CD1c-positive myeloid dendritic cell (primary cell): ENCODE data around the gene GPR62.

ENCODE experiments used
- DNase-seq: peaks from one replicate; pipeline ENCODE4 v3.0.0-alpha.2; 2016; ENCODE audit errors: extremely low spot score

GPR62 gene

DNA sequence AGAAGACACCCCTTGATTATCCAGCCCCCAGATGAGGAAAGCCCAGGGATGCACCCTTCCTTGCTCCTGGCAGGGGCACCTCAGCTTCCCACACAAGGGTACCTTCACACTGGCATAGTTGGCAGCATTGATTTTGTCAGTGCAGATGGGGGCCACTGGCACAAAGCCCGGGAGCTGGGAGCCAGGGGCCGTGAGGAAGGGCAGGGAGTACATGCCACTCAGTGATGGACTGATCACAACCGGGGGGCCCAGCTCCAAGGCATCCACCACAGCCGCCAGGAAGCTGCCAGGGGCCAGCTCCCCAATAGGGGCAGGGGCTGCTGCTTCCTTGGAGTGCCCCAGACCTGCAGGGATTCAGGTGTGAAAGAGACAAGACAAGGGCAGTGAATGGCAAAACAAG is 14.7 kb downstream of the GPR62 start:
- no peak for DNase-seq

DNA sequence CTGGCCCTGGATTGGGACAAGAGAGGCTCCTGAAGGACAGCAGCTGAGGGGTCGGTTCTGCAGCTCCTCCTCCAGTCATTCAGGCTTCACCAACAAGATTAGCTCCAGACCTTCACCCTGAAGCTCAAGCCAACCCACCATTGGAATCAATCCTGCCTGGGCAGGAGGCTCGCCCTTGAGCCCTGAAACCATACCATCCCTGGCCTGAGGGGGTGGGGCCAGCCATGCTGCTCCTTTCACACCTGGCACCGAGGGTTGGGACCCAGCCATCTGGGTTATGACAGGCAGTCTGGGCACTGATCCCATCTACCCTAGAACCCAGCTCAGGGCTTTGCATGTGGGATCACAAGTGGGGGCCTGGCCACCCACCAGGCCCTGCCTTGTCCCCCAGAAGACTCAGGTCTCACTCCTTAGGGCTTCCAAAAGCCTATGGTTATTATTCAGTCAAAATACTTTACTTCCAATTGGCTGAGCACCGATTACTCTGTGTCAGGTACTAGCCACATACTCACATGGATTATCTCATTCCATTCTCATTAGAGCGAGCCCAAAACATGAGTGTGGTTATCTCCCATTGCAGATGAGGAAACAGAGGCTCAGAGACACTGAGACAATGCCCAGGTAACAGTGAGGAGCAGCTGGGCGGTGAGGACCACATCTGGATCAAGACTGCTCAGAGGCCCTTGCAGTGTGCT is 15.6 kb downstream of the GPR62 start:
- no peak for DNase-seq

GRCh38 chr3:51971350-51971749 is 16.2 kb downstream of the GPR62 start:
- DNase-seq = no peak

DNA sequence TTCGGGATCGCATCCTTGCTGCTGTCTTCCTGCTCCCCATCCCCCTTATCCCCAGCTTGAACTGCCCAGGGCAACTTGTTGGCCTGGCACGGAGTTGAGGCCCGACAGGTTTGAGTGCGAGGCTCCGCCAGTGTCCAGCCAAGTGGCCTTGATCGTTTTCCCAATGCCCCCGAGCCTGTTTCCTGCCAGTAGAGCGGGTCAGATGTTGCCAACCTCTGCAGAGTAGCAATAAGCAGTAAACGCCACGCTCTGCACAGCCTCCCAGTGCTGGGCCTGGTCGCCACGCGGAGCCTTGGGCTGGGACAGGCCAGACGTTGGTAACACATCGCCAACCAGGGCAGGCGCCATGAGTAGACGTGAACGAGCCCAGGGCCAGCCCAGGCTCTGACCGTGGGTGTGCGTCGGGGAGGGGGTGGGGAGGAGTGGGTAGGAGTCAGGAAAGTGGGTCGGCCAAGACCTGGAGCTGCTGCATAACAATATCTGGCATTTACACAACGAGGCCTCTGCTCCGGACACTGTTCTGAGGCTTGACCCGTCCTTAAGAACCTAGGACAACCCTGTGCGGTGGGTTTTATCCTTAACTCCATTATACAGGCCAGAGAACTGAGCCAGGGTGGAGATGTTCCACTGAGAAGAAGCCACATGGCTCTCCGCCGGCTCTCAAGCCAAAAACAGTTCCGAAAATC is 19.2 kb downstream of the GPR62 start:
- DNase-seq = no peak

DNA sequence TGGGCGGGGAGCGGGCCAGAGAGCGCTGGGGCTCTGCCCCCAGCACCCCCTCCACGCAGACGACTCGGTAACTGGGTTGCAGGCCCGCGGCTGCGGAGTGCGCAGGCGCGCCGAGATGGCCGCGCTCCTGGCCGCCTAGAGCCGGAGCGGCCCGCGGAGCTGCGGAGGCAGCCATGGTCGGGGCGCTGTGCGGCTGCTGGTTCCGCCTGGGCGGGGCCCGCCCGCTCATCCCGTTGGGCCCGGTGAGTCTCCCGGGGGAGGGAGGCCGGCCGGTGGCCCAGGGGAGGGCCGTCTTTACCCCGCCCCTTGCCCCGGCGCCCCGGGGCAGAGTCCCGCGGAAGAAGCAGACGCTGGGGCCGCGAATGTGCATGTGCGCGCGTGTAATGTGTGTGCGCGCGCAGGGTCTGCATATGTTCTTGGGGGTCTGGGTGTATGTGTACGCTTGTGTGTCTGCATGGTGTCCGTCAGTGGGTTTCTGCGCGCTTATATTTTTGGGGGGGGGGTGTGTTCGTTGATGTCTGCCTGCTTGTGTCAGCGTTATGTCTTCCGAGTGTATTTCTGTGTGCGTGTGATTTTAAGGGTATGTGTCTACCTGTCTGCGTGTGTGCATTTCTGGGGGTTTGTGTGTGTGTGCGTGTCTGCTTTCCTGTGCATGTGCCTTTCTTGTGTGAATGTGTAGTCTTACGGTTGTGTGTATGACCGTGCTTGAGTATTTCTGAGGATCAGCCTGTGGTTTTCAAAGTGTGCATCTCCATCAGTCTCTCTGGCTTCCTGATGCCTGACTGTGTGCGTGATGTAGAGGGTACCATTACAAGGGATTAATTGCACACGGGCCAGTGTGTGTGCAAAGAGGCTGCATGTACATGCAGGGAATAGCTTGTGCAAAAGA is 20.0 kb downstream of the GPR62 start, which contains the start of gene ABHD14A:
Gene ABHD14A, plus strand, starts transcription at position 102 of the 889 bp plus-strand sequence. Its CDS starts 72 bp downstream, at position 174.
- peak; percentile 85 for DNase-seq

GRCh38 chr3:51975852-51976549 is 20.8 kb downstream of the GPR62 start:
- peak; percentile 92 for DNase-seq

- DNase-seq = no peak
Observed at GRCh38 chr3:51977446-51978142, 22.4 kb downstream of the GPR62 start.

GRCh38 chr3:51978143-51978502 is 22.9 kb downstream of the GPR62 start:
- no peak for DNase-seq

DNA sequence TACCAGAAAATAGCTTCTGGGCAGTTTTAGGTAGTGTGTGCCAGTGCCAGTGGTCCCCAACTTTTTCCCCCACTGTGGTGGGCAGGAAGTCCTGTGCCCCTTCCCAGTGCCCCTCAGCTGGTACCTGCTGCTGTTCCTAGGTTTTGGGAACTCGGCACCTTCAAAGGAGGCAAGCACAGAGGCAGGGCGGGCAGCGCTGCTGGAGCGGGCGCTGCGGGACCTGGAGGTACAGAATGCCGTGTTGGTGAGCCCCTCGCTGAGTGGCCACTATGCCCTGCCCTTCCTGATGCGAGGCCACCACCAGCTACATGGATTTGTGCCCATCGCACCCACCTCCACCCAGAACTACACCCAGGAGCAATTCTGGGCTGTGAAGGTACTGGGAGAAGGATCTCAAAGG is 25.1 kb downstream of the GPR62 start:
- DNase-seq = no peak

- no peak for DNase-seq
Observed at GRCh38 chr3:51982352-51982837, 27.2 kb downstream of the GPR62 start.

DNA sequence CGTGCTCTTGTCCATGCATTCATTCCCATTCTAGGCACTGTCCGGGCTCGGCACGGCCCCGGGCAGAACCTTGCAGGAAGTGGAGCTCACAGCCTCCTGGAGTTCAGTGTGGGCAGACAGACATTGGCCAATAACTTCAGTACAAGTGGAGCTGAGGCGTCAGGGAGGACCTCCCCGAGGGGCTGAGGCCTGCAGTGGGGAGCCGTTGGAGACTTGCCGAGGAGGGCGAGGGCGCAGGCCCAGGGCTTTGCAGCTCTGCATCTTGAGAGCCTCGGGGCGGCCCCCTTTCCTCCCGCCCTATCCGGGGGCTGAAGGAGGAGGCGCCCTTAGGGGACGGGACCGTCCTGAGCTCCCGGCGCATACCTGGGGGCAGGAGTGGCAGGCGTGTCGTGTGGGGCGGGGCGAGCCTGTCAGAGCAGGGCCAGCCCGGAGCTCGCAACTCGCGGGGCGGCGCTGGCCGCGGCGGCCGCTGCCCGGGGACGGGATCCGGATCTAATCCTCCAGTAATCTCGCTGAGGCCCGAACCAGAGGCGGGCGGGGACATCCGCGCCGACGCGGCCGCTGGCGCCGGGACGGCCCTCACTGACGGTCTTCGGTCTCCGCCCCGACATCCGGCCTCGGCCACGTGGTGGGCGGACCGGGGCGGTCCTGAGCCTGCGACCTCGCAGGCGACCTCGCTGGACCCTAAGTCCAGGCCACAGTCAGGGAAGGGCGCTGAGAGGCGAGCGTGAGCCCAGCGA is 27.8 kb downstream of the GPR62 start, which contains the start of gene ACY1:
Gene ACY1, plus strand, starts transcription at position 698 of the 740 bp plus-strand sequence. CDS start 530 bp downstream, outside the sequence.
- DNase-seq = peak; percentile 92

GRCh38 chr3:51983578-51984268 is 28.5 kb downstream of the GPR62 start:
- no peak for DNase-seq

- DNase-seq = no peak
Observed at GRCh38 chr3:51984269-51984647, 29.1 kb downstream of the GPR62 start.

DNA sequence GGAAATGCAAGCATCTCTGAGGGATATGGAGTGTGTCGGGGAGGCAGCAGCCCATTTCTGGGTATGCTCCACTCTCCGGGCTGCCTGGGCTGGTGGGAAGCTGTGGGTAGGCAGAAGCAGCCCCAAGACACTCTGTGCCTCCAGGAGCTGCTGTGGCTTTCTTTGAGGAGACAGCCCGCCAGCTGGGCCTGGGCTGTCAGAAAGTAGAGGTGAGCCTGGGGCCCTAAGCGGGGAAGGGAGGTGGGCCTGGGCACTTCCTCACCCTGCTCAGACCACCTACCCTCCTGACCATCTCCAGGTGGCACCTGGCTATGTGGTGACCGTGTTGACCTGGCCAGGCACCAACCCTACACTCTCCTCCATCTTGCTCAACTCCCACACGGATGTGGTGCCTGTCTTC is 29.9 kb downstream of the GPR62 start:
- DNase-seq = no peak

DNA sequence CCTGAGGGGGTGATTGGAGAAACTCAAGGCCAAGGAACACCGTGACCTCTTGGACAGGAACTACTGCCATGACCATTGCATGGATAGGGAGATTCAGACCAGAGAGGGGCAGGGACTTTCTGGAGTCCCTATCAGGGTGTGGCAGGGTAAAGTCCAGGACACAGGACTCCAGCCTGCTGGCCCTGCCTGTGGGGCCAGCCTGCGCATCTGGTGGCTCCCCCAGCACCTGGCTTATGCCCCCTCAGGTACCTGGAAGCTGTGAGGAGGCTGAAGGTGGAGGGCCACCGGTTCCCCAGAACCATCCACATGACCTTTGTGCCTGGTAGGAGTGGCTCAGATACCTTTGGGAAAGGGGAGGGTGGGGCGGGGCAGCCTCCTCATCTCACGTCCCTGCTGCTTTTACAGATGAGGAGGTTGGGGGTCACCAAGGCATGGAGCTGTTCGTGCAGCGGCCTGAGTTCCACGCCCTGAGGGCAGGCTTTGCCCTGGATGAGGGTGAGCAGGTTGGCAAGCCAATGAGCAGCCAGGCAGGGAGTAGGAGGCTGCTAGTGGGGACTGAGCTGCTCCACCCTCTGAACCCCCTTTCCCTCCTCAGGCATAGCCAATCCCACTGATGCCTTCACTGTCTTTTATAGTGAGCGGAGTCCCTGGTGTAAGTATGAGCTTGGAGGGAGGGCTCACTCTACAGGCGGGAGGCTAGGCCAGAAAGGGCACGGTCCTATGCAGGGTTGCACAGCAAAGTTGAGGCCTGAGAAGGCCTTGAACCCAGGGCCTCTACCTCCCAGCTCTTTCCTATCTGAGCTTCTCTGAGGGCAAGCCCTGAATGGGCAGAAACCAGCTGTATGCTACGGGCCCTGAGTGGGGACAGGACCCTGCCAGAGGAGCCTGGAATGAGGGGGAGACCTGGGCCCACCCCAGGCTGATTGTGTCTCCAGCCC is 31.1 kb downstream of the GPR62 start:
- no peak for DNase-seq

GRCh38 chr3:51987568-51987967 is 32.4 kb downstream of the GPR62 start:
- DNase-seq = no peak

DNA sequence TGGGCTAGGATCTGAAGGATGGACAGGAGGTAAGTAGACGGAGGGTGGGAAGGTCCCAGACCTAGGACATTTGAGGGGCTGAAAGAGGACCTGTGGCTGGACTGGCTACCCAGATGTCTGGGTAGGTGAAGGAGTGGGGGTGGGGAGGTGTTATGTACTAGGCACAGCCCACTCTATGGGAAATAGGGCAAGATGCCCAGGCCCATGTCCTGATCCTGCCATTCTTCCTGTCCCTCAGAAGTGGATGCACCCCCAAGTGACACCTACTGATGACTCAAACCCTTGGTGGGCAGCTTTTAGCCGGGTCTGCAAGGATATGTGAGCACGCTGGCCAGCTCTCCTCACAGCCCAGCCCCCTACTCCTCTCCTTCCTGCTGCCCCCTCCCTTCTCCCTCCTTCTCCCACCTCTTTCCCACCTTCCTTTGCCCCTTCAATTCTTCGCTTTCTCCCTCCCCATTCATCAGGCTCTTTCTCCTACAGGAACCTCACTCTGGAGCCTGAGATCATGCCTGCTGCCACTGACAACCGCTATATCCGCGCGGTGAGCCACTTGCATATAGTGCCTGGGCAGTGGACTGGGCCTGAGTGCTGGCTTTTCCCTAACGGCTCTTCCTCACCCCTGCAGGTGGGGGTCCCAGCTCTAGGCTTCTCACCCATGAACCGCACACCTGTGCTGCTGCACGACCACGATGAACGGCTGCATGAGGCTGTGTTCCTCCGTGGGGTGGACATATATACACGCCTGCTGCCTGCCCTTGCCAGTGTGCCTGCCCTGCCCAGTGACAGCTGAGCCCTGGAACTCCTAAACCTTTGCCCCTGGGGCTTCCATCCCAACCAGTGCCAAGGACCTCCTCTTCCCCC is 33.3 kb downstream of the GPR62 start:
- no peak for DNase-seq
